Measurements from ENCODE around the gene ATP10D. TPM values are rescaled to one million over a fixed set of nuclear protein-coding genes. Genes with fewer than 3 reads are reported as not detected.

The ATP10D gene
- total RNA-seq, 1 experiment from 2014 or later: 13.8 TPM

DNA sequence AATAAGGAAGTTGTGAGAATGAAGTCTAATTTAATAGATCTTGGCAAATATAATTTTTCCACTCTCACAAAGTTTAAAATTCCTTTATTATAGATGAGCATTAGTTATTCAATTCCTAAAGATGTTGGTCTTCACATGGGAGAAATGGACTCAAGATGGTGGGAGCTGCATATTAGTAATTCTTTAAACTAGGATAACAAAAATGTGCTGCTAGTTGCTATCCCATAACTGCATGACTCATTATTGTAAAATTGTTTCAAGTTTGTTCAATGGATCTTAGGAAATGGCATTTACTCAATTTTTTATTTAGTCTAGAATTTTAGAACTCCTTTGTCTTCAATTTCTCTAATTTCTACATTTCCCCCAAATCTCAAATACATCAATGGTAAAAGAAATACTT is 155.8 kb downstream of the ATP10D start:
- CTCF ChIA-PET: no interaction called here
- no peaks in the 10 kb centered on the region for H3K9me3 Mint-ChIP-seq (ENCODE audit: low read depth, unreplicated experiment)
- BruUV-seq (replicated peaks): no TSS peak
- no peak overlapping the region for H3K4me3 Mint-ChIP-seq (ENCODE audit: low read depth, unreplicated experiment)
- no peak overlapping the region for H3K27ac Mint-ChIP-seq (ENCODE audit: unreplicated experiment)
- H3K4me1 Mint-ChIP-seq (ENCODE audit: low read depth, unreplicated experiment): no peaks in the 10 kb centered on the region
- TF ChIP-seq, protein P1, sequence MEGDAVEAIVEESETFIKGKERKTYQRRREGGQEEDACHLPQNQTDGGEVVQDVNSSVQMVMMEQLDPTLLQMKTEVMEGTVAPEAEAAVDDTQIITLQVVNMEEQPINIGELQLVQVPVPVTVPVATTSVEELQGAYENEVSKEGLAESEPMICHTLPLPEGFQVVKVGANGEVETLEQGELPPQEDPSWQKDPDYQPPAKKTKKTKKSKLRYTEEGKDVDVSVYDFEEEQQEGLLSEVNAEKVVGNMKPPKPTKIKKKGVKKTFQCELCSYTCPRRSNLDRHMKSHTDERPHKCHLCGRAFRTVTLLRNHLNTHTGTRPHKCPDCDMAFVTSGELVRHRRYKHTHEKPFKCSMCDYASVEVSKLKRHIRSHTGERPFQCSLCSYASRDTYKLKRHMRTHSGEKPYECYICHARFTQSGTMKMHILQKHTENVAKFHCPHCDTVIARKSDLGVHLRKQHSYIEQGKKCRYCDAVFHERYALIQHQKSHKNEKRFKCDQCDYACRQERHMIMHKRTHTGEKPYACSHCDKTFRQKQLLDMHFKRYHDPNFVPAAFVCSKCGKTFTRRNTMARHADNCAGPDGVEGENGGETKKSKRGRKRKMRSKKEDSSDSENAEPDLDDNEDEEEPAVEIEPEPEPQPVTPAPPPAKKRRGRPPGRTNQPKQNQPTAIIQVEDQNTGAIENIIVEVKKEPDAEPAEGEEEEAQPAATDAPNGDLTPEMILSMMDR (IDR thresholded peaks at IDR 0.05; ENCODE audit: unreplicated experiment): no peak
- H3K36me3 Mint-ChIP-seq (ENCODE audit: insufficient read depth, unreplicated experiment): no peaks in the 10 kb centered on the region
- H3K27me3 Mint-ChIP-seq (ENCODE audit: unreplicated experiment): peaks cover 8% of the 10 kb centered on the region
- intact Hi-C loops (cut with micrococcal nuclease; ENCODE audit: unreplicated experiment): no loop called here
- DNase-seq: no peak

DNA sequence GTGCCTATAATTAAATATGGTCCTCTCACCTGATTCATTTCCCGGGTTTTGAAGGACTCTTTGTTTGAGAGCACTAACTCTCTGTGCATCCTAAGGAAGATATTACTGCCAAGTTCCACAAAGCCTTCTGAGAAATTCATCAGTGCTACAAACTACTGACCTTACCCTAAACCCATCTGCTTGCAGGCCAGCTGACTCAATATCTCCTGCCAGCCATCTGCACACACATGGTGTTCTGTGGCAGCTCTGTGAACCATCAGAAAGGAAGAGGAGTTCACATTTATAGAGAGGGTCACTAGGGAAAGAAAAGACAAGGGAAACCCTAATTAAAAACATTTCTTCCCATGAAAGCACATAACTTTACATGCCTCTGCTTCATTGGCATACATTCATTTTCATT is 156.7 kb downstream of the ATP10D start:
- no peaks in the 10 kb centered on the region for H3K9me3 Mint-ChIP-seq (ENCODE audit: low read depth, unreplicated experiment)
- H3K36me3 Mint-ChIP-seq (ENCODE audit: insufficient read depth, unreplicated experiment): no peaks in the 10 kb centered on the region
- no peaks in the 10 kb centered on the region for H3K4me1 Mint-ChIP-seq (ENCODE audit: low read depth, unreplicated experiment)
- CTCF ChIA-PET: no interaction called here
- H3K27me3 Mint-ChIP-seq (ENCODE audit: unreplicated experiment): no peaks in the 10 kb centered on the region
- H3K27ac Mint-ChIP-seq (ENCODE audit: unreplicated experiment): no peak overlapping the region
- BruUV-seq (replicated peaks): no TSS peak
- no peak overlapping the region for H3K4me3 Mint-ChIP-seq (ENCODE audit: low read depth, unreplicated experiment)
- intact Hi-C loops (cut with micrococcal nuclease; ENCODE audit: unreplicated experiment): no loop called here
- TF ChIP-seq, protein P1 (IDR thresholded peaks at IDR 0.05; ENCODE audit: unreplicated experiment): no peak
- no peak for DNase-seq

DNA sequence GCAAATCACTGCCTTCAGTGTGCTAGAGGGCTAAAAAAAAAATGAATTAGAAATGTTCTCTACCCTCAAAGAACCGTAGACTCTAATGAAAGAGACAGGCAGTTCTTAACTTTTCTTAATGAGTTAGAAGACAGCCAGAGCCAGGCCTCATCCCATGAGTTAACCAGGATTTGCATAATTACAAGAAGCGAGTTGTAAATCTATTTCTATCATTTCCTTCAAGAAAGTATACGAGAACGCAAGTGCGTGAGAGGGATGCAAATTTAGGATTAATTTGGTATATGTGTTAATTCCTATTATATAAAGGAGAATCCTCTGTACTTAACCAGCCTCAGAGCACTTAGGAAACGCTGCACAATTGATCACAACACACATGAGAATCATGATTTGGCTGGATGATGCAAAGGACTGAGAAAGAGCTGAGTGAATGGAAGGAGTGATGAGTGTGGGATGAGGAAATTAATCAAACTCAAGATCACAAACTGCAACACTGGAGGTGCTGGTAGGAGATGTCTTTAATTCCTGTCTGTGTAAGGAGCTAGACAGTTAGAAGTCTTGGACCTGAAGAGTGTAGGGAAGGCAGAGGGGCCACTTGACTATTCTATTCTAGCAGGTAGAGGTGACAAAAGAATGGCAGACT is 157.2 kb downstream of the ATP10D start:
- TF ChIP-seq, protein P1 (IDR thresholded peaks at IDR 0.05; ENCODE audit: unreplicated experiment): no peak
- no peak overlapping the region for H3K27ac Mint-ChIP-seq (ENCODE audit: unreplicated experiment)
- BruUV-seq (replicated peaks): no TSS peak
- DNase-seq: no peak
- CTCF ChIA-PET: no interaction called here
- intact Hi-C loops (cut with micrococcal nuclease; ENCODE audit: unreplicated experiment): no loop called here
- no peaks in the 10 kb centered on the region for H3K27me3 Mint-ChIP-seq (ENCODE audit: unreplicated experiment)
- H3K4me1 Mint-ChIP-seq (ENCODE audit: low read depth, unreplicated experiment): no peaks in the 10 kb centered on the region
- H3K9me3 Mint-ChIP-seq (ENCODE audit: low read depth, unreplicated experiment): no peaks in the 10 kb centered on the region
- H3K36me3 Mint-ChIP-seq (ENCODE audit: insufficient read depth, unreplicated experiment): no peaks in the 10 kb centered on the region
- H3K4me3 Mint-ChIP-seq (ENCODE audit: low read depth, unreplicated experiment): no peak overlapping the region

Other genes starting within 250 kb of the ATP10D start
- 13.5 and 13.7 TPM in 2 replicates for gene COMMD8, start 21.6 kb upstream of the ATP10D start, total RNA-seq (2022)

Measured in Calu3 (cell line).